Left lobe of liver (tissue), 2 donors: ENCODE data around the gene KIF3B. TPM values are rescaled to one million over a fixed set of nuclear protein-coding genes. Genes with fewer than 3 reads are reported as not detected.
A peak's percentile ranks its signal among the peaks of the same experiment; 100 is the strongest.
"Not testable (repeated sequence)": the region's sequence is repeated elsewhere in the genome, so short reads cannot be mapped to it uniquely, and the experiment has no call there.

ENCODE experiments used
- ATAC-seq: fragments of 200-7000 bp; cut with Tn5 transposase; one replicate; pipeline ENCODE4 v1.9.1; 2020; ENCODE audit warnings: mild to moderate bottlenecking, moderate library complexity
- DNase-seq: peaks from one replicate; pipeline ENCODE4 v3.0.0-alpha.2; 2020; ENCODE audit warnings: low spot score
- total RNA-seq: library from RNA; stranded (reverse); gene quantifications from one replicate; pipeline ENCODE4 v1.2.1, GENCODE V29; 2021
- donor health status: DM: no; HTN: no; CAD: no; lungs with moderate emphysema.
- donor health status: DM: no; HTN: yes; CAD: no.

The KIF3B gene
- total RNA-seq, 1 donor from 2014 or later = 19.3 TPM

- DNase-seq (no peak), ATAC-seq (no peak)
Observed at GRCh38 chr20:32291166-32291565, 13.7 kb downstream of the KIF3B start.

- ATAC-seq (no peak), DNase-seq (no peak)
Observed at GRCh38 chr20:32292548-32292947, 15.1 kb downstream of the KIF3B start.

GRCh38 chr20:32294071-32294470 is 16.6 kb downstream of the KIF3B start:
- ATAC-seq (no peak), DNase-seq (no peak)

- DNase-seq (no peak), ATAC-seq (peak; percentile 13)
Observed at GRCh38 chr20:32296412-32296811, 19.0 kb downstream of the KIF3B start.

GRCh38 chr20:32296819-32297420 is 19.5 kb downstream of the KIF3B start:
- peak; percentile 72 for ATAC-seq

DNA sequence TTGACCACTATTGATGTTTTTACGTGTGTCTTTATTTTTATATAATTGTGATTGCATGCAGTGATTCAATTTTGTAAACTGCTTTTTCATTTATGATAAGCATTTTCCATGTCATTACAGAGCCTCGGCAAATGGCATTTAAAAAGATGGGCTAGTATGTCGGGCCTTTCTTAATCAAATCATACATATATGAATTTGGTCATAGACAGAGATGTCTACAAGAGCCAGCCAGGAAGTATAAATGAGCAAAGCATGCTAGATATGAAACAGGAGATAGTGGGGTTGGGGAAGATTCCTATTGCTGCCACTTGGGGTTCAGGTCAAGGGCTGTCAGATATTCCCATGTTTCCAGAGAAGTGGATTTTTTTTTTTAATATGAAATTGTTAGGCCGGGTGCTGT is 20.0 kb downstream of the KIF3B start:
- no peak for ATAC-seq
- DNase-seq = no peak

More at GRCh38 chr20:32296819-32297420, 19.5 kb downstream of the KIF3B start:
- DNase-seq = peak; percentile 75

DNA sequence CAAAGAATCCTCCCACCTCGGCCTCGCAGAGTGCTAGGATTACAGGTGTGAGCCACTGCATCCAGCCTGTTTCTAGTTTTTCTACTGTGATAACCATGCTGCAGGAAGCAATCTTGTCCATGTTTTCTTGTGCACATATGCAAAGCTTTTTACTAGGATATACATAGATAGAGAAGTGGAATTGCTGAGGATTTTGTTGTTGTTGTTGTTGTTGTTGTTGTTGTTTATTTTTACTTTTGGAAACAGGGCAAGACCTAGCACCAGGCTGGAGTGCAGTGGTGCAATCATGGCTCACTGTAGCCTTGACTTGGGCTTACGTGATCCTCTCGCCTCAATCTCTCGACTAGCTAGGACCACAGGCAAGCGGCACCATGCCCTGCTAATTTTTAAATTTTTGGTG is 23.2 kb downstream of the KIF3B start:
- DNase-seq (no peak), ATAC-seq (no peak)

GRCh38 chr20:32301719-32302506 is 24.5 kb downstream of the KIF3B start:
- no peak for ATAC-seq
- DNase-seq = no peak

DNA sequence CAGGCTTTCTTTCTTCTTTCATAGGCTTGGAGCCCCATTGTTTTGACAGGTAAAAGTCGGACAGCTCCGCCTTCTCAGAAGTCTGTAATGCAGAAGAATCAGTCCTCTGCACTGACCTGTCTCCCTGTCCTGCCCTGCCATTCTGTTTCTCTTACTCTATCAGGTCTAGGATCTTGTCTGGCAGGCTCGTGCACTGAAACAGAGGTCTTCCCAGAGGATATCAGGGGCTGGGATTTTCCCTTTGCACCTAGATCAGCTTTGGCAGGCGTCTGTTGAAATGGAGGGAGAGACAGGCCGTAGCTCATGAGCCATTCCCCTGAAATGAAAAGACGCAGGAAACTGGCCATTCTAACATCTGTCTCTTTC is 25.0 kb downstream of the KIF3B start:
- ATAC-seq = no peak
- no peak for DNase-seq

- no peak for DNase-seq
- no peak for ATAC-seq
Observed at GRCh38 chr20:32304131-32304746, 26.8 kb downstream of the KIF3B start.

GRCh38 chr20:32312718-32313424 is 35.4 kb downstream of the KIF3B start:
- DNase-seq = no peak
- peak; percentile 40 for ATAC-seq

DNA sequence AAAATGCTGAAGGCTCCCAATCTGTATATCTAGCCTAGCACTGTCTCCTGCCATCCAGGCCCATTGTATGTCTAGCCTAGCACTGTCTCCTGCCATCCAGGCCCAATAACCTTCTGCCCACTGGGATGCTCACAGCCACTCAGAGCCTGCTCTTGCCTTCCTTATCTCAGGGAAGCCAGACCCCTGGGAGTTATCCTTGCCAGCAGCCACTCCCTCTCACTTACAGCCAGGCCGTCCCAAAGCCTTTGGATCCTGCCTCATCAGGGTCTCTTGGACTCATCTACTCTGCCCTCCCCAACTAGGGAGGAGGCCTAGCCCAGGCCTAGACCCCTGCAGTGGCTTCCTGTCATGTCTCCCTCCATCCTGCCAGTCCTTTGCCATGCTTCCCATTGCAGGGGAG is 37.3 kb downstream of the KIF3B start:
- DNase-seq = no peak
- ATAC-seq = no peak

DNA sequence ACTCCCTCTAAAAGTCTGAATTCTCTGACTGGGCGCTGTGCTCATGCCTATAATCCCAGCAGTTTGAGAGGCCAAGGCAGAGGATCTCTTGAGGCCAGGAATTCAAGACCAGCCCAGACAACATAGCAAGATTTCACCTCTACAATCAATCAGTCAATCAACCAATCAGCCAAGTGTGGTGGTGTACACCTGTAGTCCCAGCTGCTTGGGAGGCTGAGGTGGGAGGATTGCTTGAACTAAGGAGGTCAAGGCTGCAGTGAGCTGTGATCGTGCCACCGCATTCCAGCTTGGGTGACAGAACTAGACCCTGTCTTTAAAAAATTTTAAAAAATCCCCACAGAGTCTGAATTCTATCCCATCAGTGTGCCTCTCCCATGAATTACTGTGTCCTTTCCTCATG is 37.9 kb downstream of the KIF3B start:
- ATAC-seq (no peak), DNase-seq (no peak)

- DNase-seq (no peak), ATAC-seq (no peak)
Observed at GRCh38 chr20:32315891-32316290, 38.4 kb downstream of the KIF3B start.

- DNase-seq (no peak), ATAC-seq (no peak)
Observed at GRCh38 chr20:32316667-32317066, 39.2 kb downstream of the KIF3B start.

GRCh38 chr20:32319100-32319499 is 41.6 kb downstream of the KIF3B start:
- no peak for ATAC-seq
- no peak for DNase-seq

GRCh38 chr20:32320305-32320704 is 42.9 kb downstream of the KIF3B start:
- DNase-seq (no peak), ATAC-seq (no peak)

DNA sequence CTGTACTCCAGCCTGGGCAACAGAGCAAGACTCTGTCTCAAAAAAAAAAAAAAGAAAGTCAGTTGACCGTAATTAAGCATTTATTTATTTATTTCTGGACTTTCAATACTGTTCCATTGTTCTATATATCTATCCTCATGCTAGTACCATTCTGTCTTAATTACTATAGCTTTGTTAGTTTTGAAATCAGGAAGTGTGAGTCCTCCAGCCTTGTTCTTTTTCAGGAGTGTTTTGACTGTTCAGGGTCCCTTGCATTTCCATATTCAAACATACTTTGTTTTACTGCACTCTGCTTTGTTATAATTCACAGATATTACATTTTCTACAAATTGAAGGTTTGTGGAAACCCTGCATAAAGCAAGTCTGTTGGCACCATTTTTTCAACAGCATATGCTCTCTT is 43.9 kb downstream of the KIF3B start:
- ATAC-seq (no peak), DNase-seq (no peak)

GRCh38 chr20:32322260-32322659 is 44.8 kb downstream of the KIF3B start:
- not testable (repeated sequence) for ATAC-seq, DNase-seq

- not testable (repeated sequence) for DNase-seq, ATAC-seq
Observed at GRCh38 chr20:32323761-32324160, 46.3 kb downstream of the KIF3B start.

DNA sequence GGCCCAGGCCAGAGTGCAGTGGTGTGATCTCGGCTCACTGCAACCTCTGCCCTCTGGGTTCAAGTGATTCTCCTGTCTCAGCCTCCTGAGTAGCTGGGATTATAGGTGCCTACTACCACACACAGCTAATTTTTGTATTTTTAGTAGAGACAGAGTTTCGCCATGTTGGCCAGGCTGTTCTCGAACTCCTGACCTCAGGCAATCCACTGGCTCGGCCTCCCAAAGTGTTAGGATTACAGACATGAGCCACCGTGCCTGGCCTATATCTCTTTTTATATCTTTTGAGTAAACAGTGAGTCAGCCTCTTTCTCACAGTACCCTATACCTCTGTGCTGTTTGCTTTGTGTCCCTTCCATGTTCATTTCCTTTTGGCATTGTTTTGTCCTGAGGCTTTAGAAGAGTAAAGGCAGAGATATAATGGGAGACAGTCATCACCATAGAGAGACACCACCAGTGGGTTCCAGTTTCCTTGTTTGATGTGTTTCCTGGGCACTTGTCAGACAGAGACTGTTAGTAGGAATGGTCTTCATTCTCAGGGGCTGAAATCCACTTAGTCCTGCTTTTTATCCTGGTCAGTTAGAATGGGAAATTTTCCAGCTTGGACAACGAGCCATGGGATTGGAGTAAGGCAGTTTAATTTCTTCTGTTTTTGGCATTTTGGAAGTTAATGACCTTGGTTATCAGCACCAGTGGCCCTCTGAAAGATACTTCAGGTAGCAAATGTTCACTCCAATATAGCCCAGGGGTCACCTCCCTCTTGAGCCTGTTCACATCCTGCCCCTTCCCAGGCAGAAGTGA is 48.5 kb downstream of the KIF3B start:
- DNase-seq (no peak), ATAC-seq (peak; percentile 53)
